Measurements from ENCODE around the gene GRAMD1C.

Gene GRAMD1C

GRCh38 chr3:113852506-113852905 lies 13.9 kb downstream of the GRAMD1C start:
- DNase-seq (ENCODE audit: insufficient read length, low spot score) (no peak), FAIRE-seq (no peak)
- TF ChIP-seq SPI1 (IDR thresholded peaks at IDR 0.05; ENCODE audit: low read depth, low read length) (no peak), PAX5 (IDR thresholded peaks at IDR 0.05; ENCODE audit: insufficient read depth, low read length, severe bottlenecking) (no peak), POLR2AphosphoS5 (IDR thresholded peaks at IDR 0.05; ENCODE audit: low read depth, low read length) (no peak)

DNA sequence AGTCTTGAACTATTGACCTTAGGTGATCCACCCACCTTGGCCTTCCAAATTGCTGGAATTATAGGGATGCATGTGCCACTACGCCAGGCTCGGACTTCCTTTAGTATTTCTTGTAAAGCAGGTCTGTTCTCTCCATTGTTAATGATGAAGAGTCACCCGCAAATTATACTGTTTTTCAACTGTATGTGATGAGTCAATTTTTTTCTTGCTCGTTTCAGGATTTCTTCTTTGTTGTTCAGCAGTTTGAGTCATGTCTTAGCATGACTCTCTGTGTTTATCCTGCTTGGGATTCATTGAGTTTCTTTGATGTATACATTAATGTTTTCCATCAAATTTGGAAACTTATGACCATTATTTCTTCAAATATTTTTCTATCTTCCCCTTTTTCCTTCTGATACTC lies 28.9 kb downstream of the GRAMD1C start:
- TF ChIP-seq POU2F2 (IDR thresholded peaks at IDR 0.05; ENCODE audit: low read depth, low read length) (no peak), POLR2AphosphoS5 (IDR thresholded peaks at IDR 0.05; ENCODE audit: low read depth, low read length) (no peak), TAF1 (IDR thresholded peaks at IDR 0.05; ENCODE audit: low read depth, low read length) (no peak), POLR2A (IDR thresholded peaks at IDR 0.05; ENCODE audit: low read depth, low read length) (no peak), SPI1 (IDR thresholded peaks at IDR 0.05; ENCODE audit: low read depth, low read length) (no peak), PAX5 (IDR thresholded peaks at IDR 0.05; ENCODE audit: insufficient read depth, low read length, severe bottlenecking) (no peak)
- DNase-seq (ENCODE audit: insufficient read length, low spot score) (no peak), FAIRE-seq (no peak)

DNA sequence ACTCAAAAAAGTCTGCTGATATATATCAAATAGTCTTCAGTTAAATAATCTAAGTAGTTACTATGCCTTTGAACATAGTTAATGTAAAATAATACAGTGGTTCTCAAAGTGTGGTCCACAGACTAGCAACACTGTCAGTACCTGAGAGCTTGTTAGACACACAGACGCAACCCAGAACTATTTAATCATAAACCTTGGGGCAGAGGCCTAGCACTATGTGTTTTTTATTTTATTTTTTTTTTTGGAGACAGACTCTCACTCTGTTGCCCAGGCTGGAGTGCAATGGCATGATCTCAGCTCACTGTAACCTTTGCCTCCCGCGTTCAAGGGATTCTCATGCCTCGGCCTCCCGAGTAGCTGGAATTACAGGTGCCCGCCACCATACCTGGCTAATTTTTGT lies 34.7 kb downstream of the GRAMD1C start:
- DNase-seq (ENCODE audit: insufficient read length, low spot score) = no peak
- TF ChIP-seq SPI1 (IDR thresholded peaks at IDR 0.05; ENCODE audit: low read depth, low read length) (no peak), TAF1 (IDR thresholded peaks at IDR 0.05; ENCODE audit: low read depth, low read length) (no peak), POLR2A (IDR thresholded peaks at IDR 0.05; ENCODE audit: low read depth, low read length) (no peak)
- FAIRE-seq = no peak

DNA sequence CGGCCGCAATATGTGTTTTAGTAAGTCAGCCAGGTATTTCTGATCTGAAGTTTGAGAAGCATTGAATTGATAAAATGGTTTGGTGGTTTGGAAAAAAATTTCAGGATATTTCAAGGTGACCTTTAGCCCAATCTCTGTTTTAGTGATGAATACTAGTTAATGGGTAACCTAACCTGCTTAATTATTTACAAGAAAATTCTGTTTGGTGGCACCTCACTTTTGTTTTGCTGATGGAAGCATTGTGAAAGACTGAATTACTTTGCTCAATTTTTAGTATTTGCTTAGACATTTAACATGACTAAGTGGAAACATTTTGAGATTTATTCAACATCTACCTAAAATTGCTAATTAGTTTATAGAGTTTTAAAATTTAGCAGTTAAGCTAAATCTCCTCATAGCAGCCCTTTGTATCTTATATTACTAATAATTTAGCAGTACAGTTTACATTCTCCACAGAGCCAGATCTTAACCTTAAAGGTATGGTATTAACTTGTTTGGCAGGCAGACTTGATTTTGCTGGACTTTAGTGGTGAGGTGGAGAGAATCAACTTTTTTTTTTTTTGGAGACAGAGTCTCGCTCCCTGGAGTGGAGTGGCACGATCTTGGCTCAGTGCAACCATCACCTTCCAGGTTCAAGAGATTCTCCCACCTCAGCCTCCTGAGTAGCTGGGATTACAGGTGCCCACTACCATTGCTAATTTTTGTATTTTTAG lies 35.4 kb downstream of the GRAMD1C start:
- no peak for TF ChIP-seq POU2F2 (IDR thresholded peaks at IDR 0.05; ENCODE audit: low read depth, low read length)
- TF ChIP-seq TAF1 (IDR thresholded peaks at IDR 0.05; ENCODE audit: low read depth, low read length) = no peak
- no peak for TF ChIP-seq POLR2AphosphoS5 (IDR thresholded peaks at IDR 0.05; ENCODE audit: low read depth, low read length)
- FAIRE-seq (no peak), DNase-seq (ENCODE audit: insufficient read length, low spot score) (no peak)

DNA sequence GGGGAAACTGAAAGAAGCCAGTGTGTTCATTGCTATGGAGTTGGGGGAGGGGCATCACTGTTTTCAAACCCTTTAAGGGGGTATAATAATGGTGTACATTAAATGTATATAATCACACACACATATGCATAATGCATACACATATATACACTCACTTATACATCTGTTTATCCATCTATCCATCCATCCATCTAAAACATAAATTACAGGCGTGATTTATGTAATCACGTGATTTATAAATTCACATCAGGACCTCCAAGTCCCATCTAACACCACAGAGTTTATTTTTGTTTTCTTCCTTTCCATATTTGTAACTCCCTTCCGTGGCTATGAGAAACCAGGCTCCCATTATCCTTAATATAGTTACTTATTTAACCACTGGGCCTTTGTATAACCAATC lies 39.8 kb downstream of the GRAMD1C start:
- DNase-seq (ENCODE audit: insufficient read length, low spot score) (no peak), FAIRE-seq (no peak)
- TF ChIP-seq PAX5 (IDR thresholded peaks at IDR 0.05; ENCODE audit: insufficient read depth, low read length, severe bottlenecking) (no peak), POU2F2 (IDR thresholded peaks at IDR 0.05; ENCODE audit: low read depth, low read length) (no peak), TAF1 (IDR thresholded peaks at IDR 0.05; ENCODE audit: low read depth, low read length) (no peak), POLR2A (IDR thresholded peaks at IDR 0.05; ENCODE audit: low read depth, low read length) (no peak), POLR2AphosphoS5 (IDR thresholded peaks at IDR 0.05; ENCODE audit: low read depth, low read length) (no peak), SPI1 (IDR thresholded peaks at IDR 0.05; ENCODE audit: low read depth, low read length) (no peak)

DNA sequence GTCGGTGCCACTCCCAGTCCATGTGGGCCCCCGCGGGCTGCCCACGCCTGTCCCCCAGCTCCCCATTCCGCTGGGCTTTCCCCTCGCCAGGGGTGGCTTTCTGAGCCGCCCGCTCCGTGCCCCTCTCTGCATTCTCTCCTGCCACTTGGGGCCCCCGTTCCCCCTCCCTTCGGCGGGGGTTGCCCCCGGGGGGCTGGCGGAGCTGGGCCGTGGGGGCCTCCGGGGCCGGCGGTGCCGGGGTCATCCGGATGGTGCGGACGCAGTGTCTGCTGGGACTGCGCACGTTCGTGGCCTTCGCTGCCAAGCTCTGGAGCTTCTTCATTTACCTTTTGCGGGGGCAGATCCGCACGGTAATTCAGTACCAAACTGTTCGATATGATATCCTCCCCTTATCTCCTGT lies 46.5 kb downstream of the GRAMD1C start:
- DNase-seq (ENCODE audit: insufficient read length, low spot score) (no peak), FAIRE-seq (no peak)
- TF ChIP-seq PAX5 (IDR thresholded peaks at IDR 0.05; ENCODE audit: insufficient read depth, low read length, severe bottlenecking) = no peak
- TF ChIP-seq TAF1 (IDR thresholded peaks at IDR 0.05; ENCODE audit: low read depth, low read length) = no peak
- TF ChIP-seq SPI1 (IDR thresholded peaks at IDR 0.05; ENCODE audit: low read depth, low read length) = no peak
- no peak for TF ChIP-seq POLR2AphosphoS5 (IDR thresholded peaks at IDR 0.05; ENCODE audit: low read depth, low read length)
- no peak for TF ChIP-seq POU2F2 (IDR thresholded peaks at IDR 0.05; ENCODE audit: low read depth, low read length)
- TF ChIP-seq POLR2A (IDR thresholded peaks at IDR 0.05; ENCODE audit: low read depth, low read length) = no peak

- FAIRE-seq (no peak), DNase-seq (ENCODE audit: insufficient read length, low spot score) (no peak)
- TF ChIP-seq POU2F2 (IDR thresholded peaks at IDR 0.05; ENCODE audit: low read depth, low read length) (no peak), SPI1 (IDR thresholded peaks at IDR 0.05; ENCODE audit: low read depth, low read length) (no peak), POLR2A (IDR thresholded peaks at IDR 0.05; ENCODE audit: low read depth, low read length) (no peak), TAF1 (IDR thresholded peaks at IDR 0.05; ENCODE audit: low read depth, low read length) (no peak), POLR2AphosphoS5 (IDR thresholded peaks at IDR 0.05; ENCODE audit: low read depth, low read length) (no peak), PAX5 (IDR thresholded peaks at IDR 0.05; ENCODE audit: insufficient read depth, low read length, severe bottlenecking) (no peak)
Observed at GRCh38 chr3:113890256-113890900, 51.8 kb downstream of the GRAMD1C start.

DNA sequence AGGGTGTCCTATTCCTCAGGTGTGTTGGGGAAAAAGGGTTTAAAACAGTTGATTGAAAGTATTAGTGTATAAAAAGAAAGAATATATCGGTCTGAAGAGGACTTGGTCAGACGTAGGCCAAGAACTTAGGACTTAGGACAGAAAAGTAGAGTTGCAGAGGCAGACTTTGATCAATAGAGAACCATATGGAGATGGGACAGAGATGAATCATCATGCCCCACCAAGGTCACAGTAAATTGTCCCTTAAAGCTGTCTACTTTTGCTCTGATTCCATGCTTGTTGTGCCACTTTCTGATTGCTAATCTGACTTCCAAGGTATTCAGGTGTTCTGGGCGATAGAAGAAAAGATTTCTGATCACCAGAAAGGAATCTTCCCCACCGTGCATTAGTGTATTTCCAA lies 56.3 kb downstream of the GRAMD1C start:
- no peak for TF ChIP-seq POU2F2 (IDR thresholded peaks at IDR 0.05; ENCODE audit: low read depth, low read length)
- no peak for TF ChIP-seq PAX5 (IDR thresholded peaks at IDR 0.05; ENCODE audit: insufficient read depth, low read length, severe bottlenecking)
- TF ChIP-seq TAF1 (IDR thresholded peaks at IDR 0.05; ENCODE audit: low read depth, low read length) = no peak
- no peak for TF ChIP-seq POLR2AphosphoS5 (IDR thresholded peaks at IDR 0.05; ENCODE audit: low read depth, low read length)
- no peak for TF ChIP-seq SPI1 (IDR thresholded peaks at IDR 0.05; ENCODE audit: low read depth, low read length)
- TF ChIP-seq POLR2A (IDR thresholded peaks at IDR 0.05; ENCODE audit: low read depth, low read length) = no peak
- FAIRE-seq (no peak), DNase-seq (ENCODE audit: insufficient read length, low spot score) (no peak)

- no peak for DNase-seq (ENCODE audit: insufficient read length, low spot score)
- TF ChIP-seq POLR2AphosphoS5 (IDR thresholded peaks at IDR 0.05; ENCODE audit: low read depth, low read length) = no peak
- FAIRE-seq = peak; percentile 28
Observed at GRCh38 chr3:113895964-113896363, 57.4 kb downstream of the GRAMD1C start.

DNA sequence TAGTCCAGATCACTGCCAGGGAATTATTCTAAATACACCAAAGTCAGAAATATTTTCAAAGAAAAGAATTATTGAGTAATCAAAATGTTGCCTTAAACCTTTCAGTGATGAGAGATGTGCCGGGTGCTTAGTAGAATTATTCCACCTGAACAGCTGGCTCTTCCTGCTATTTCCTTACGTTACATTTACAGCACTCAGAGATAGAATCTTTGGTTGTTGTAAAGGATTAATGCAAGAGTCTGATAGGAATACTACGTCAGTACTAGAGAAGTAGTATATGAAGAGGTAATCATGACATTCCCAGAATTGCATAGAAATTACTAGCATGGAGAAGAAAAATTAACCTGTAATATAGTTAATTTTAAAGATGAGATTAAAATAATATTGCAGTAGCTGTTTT lies 58.3 kb downstream of the GRAMD1C start:
- no peak for TF ChIP-seq POU2F2 (IDR thresholded peaks at IDR 0.05; ENCODE audit: low read depth, low read length)
- no peak for TF ChIP-seq PAX5 (IDR thresholded peaks at IDR 0.05; ENCODE audit: insufficient read depth, low read length, severe bottlenecking)
- no peak for TF ChIP-seq POLR2A (IDR thresholded peaks at IDR 0.05; ENCODE audit: low read depth, low read length)
- TF ChIP-seq POLR2AphosphoS5 (IDR thresholded peaks at IDR 0.05; ENCODE audit: low read depth, low read length) = no peak
- TF ChIP-seq SPI1 (IDR thresholded peaks at IDR 0.05; ENCODE audit: low read depth, low read length) = no peak
- no peak for TF ChIP-seq TAF1 (IDR thresholded peaks at IDR 0.05; ENCODE audit: low read depth, low read length)
- DNase-seq (ENCODE audit: insufficient read length, low spot score) = no peak
- no peak for FAIRE-seq

Measured in GM12891 (cell line).